ENCODE data around the gene C10orf105. TPM values are rescaled to one million over a fixed set of nuclear protein-coding genes. Genes with fewer than 3 reads are reported as not detected.

The C10orf105 gene
- total RNA-seq, 1 experiment from 2014 or later, result not detected

GRCh38 chr10:71744897-71745663 is 25.5 kb upstream of the C10orf105 start:
- BruUV-seq (replicated peaks), result no TSS peak
- DNase-seq (no peak), ATAC-seq (no peak)
- Histone ChIP-seq H3K36me3 (ENCODE audit: low read depth, low read length) (no peaks in the 10 kb centered on the region), H3K27ac (ENCODE audit: low read length) (no peak overlapping the region), H3K9ac (ENCODE audit: low read length) (no peak overlapping the region), H3K79me2 (ENCODE audit: low read length) (no peaks in the 10 kb centered on the region), H3K27me3 (ENCODE audit: low read length) (no peaks in the 10 kb centered on the region), H3K4me2 (ENCODE audit: low read length) (no peak overlapping the region), H3K4me1 (ENCODE audit: insufficient read depth, low read length) (no peaks in the 10 kb centered on the region), H3K9me3 (ENCODE audit: low read length) (no peaks in the 10 kb centered on the region), H3F3A (ENCODE audit: low read length, unreplicated experiment) (no peaks in the 10 kb centered on the region), H3K9me2 (replicated peaks; ENCODE audit: low read length) (no peaks in the 10 kb centered on the region), H4K20me1 (ENCODE audit: low read length) (no peaks in the 10 kb centered on the region), H3K4me3 (ENCODE audit: low read length) (no peak overlapping the region), H2AFZ (ENCODE audit: low read length) (no peak overlapping the region)
- ChIA-PET CTCF (no interaction called here), POLR2A (ENCODE audit: unreplicated experiment) (no interaction called here)
- intact Hi-C loops (cut with micrococcal nuclease), result no loop called here
- TF ChIP-seq EZH2phosphoT487 (IDR thresholded peaks at IDR 0.05; ENCODE audit: borderline replicate concordance, low read length), result no peak
- no peak for TF ChIP-seq EZH2 (IDR thresholded peaks at IDR 0.05; ENCODE audit: low read length, unreplicated experiment)
- TF ChIP-seq CTCF (conservative IDR thresholded peaks at IDR 0.05; ENCODE audit: low read depth, low read length), result no peak

GRCh38 chr10:71743866-71744265 is 24.3 kb upstream of the C10orf105 start:
- H3K9me2 ChIP-seq (replicated peaks; ENCODE audit: low read length), result no peaks in the 10 kb centered on the region
- no peak overlapping the region for H2AFZ ChIP-seq (ENCODE audit: low read length)
- H3K36me3 ChIP-seq (ENCODE audit: low read depth, low read length), result no peaks in the 10 kb centered on the region
- TF ChIP-seq CTCF (conservative IDR thresholded peaks at IDR 0.05; ENCODE audit: low read depth, low read length), result no peak
- no peak for TF ChIP-seq EZH2phosphoT487 (IDR thresholded peaks at IDR 0.05; ENCODE audit: borderline replicate concordance, low read length)
- TF ChIP-seq EZH2 (IDR thresholded peaks at IDR 0.05; ENCODE audit: low read length, unreplicated experiment), result no peak
- no peaks in the 10 kb centered on the region for H4K20me1 ChIP-seq (ENCODE audit: low read length)
- H3K9ac ChIP-seq (ENCODE audit: low read length), result no peak overlapping the region
- no peak overlapping the region for H3K4me2 ChIP-seq (ENCODE audit: low read length)
- no peaks in the 10 kb centered on the region for H3K79me2 ChIP-seq (ENCODE audit: low read length)
- intact Hi-C loops (cut with micrococcal nuclease), result no loop called here
- POLR2A ChIA-PET (ENCODE audit: unreplicated experiment), result no interaction called here
- BruUV-seq (replicated peaks), result no TSS peak
- no peak for ATAC-seq
- no peak overlapping the region for H3K4me3 ChIP-seq (ENCODE audit: low read length)
- CTCF ChIA-PET, result no interaction called here
- H3K9me3 ChIP-seq (ENCODE audit: low read length), result no peaks in the 10 kb centered on the region
- no peak for DNase-seq
- no peaks in the 10 kb centered on the region for H3K4me1 ChIP-seq (ENCODE audit: insufficient read depth, low read length)
- H3F3A ChIP-seq (ENCODE audit: low read length, unreplicated experiment), result no peaks in the 10 kb centered on the region
- no peaks in the 10 kb centered on the region for H3K27me3 ChIP-seq (ENCODE audit: low read length)
- H3K27ac ChIP-seq (ENCODE audit: low read length), result no peak overlapping the region

GRCh38 chr10:71743089-71743838 is 23.7 kb upstream of the C10orf105 start:
- Histone ChIP-seq H3K4me2 (ENCODE audit: low read length) (no peak overlapping the region), H3K9me3 (ENCODE audit: low read length) (no peaks in the 10 kb centered on the region), H3K27me3 (ENCODE audit: low read length) (no peaks in the 10 kb centered on the region), H3K4me1 (ENCODE audit: insufficient read depth, low read length) (no peaks in the 10 kb centered on the region), H3K79me2 (ENCODE audit: low read length) (no peaks in the 10 kb centered on the region), H3K27ac (ENCODE audit: low read length) (no peak overlapping the region), H4K20me1 (ENCODE audit: low read length) (no peaks in the 10 kb centered on the region), H3F3A (ENCODE audit: low read length, unreplicated experiment) (no peaks in the 10 kb centered on the region), H3K4me3 (ENCODE audit: low read length) (no peak overlapping the region), H3K36me3 (ENCODE audit: low read depth, low read length) (no peaks in the 10 kb centered on the region), H3K9me2 (replicated peaks; ENCODE audit: low read length) (no peaks in the 10 kb centered on the region), H2AFZ (ENCODE audit: low read length) (no peak overlapping the region), H3K9ac (ENCODE audit: low read length) (no peak overlapping the region)
- ChIA-PET CTCF (no interaction called here), POLR2A (ENCODE audit: unreplicated experiment) (no interaction called here)
- TF ChIP-seq EZH2 (IDR thresholded peaks at IDR 0.05; ENCODE audit: low read length, unreplicated experiment) (no peak), EZH2phosphoT487 (IDR thresholded peaks at IDR 0.05; ENCODE audit: borderline replicate concordance, low read length) (no peak), CTCF (conservative IDR thresholded peaks at IDR 0.05; ENCODE audit: low read depth, low read length) (no peak)
- intact Hi-C loops (cut with micrococcal nuclease), result no loop called here
- no TSS peak for BruUV-seq (replicated peaks)
- ATAC-seq (no peak), DNase-seq (no peak)

Data from PC-3 (cell line).